MM.1S (cell line): ENCODE results near the gene AKAP6.

Source experiments
- DNase-seq: peaks from one replicate; pipeline ENCODE4 v3.0.0-alpha.2; 2015
- H2AFZ ChIP-seq: fragments of 300-600 bp; sonication (generic); 2 replicates; pipeline ENCODE4 v1.6.0; 2016; ENCODE audit warnings: antibody characterized with exemption, low read length
- H3F3A ChIP-seq: fragments of 300-600 bp; sonication (generic); 2 replicates; pipeline ENCODE4 v1.6.1; 2016; ENCODE audit warnings: mild to moderate bottlenecking, antibody characterized with exemption, low read length, moderate library complexity, mixed read lengths; ENCODE audit not compliant: insufficient read depth
- H3K27ac ChIP-seq: fragments of 300-600 bp; sonication (generic); 2 replicates; pipeline ENCODE4 v1.5.1; 2016; ENCODE audit warnings: mild to moderate bottlenecking, low read length
- H3K27me3 ChIP-seq: fragments of 300-600 bp; sonication (generic); replicated peaks from 2 replicates; pipeline ENCODE4 v1.6.0; 2016; ENCODE audit warnings: low read length; ENCODE audit not compliant: insufficient read depth
- H3K36me3 ChIP-seq: fragments of 300-600 bp; sonication (generic); replicated peaks from 2 replicates; pipeline ENCODE4 v1.6.1; 2016; ENCODE audit warnings: mild to moderate bottlenecking, low read length, mixed read lengths; ENCODE audit not compliant: insufficient read depth
- H3K4me1 ChIP-seq: fragments of 300-600 bp; sonication (generic); 2 replicates; pipeline ENCODE4 v1.6.1; 2016; ENCODE audit warnings: low read length, mixed read lengths
- H3K4me2 ChIP-seq: fragments of 300-600 bp; sonication (generic); 2 replicates; pipeline ENCODE4 v1.6.0; 2016; ENCODE audit warnings: low read depth, low read length
- H3K4me3 ChIP-seq: fragments of 300-600 bp; sonication (generic); 2 replicates; pipeline ENCODE4 v1.5.1; 2016; ENCODE audit warnings: low read length, mixed read lengths
- H3K79me2 ChIP-seq: fragments of 300-600 bp; sonication (generic); 2 replicates; pipeline ENCODE4 v1.6.1; 2016; ENCODE audit warnings: mixed run types, low read length, mixed read lengths
- H3K9ac ChIP-seq: fragments of 300-600 bp; sonication (generic); 2 replicates; pipeline ENCODE4 v1.6.1; 2016; ENCODE audit warnings: low read length, mixed read lengths
- H3K9me2 ChIP-seq: fragments of 300-600 bp; sonication (generic); replicated peaks from 2 replicates; pipeline ENCODE4 v1.6.1; 2016; ENCODE audit warnings: mild to moderate bottlenecking, low read length, mixed read lengths; ENCODE audit not compliant: insufficient read depth
- H3K9me3 ChIP-seq: fragments of 300-600 bp; sonication (generic); replicated peaks from 2 replicates; pipeline ENCODE4 v1.6.1; 2016; ENCODE audit warnings: mild to moderate bottlenecking, low read length, mixed read lengths; ENCODE audit not compliant: insufficient read depth
- H4K20me1 ChIP-seq: fragments of 300-600 bp; sonication (generic); 2 replicates; pipeline ENCODE4 v1.6.1; 2016; ENCODE audit warnings: mild to moderate bottlenecking, low read length, moderate library complexity, mixed read lengths; ENCODE audit not compliant: insufficient read depth
- EZH2 ChIP-seq: fragments of 300-600 bp; sonication (generic); optimal IDR thresholded peaks from 2 replicates; pipeline ENCODE3; 2017; ENCODE audit warnings: low read depth, mild to moderate bottlenecking, antibody characterized with exemption, low read length, mixed read lengths
- EZH2phosphoT487 ChIP-seq: fragments of 300-600 bp; sonication (generic); IDR thresholded peaks from 2 replicates; pipeline ENCODE4 v1.6.1; 2018; ENCODE audit warnings: antibody characterized with exemption, low read length
- TF ChIP-seq, protein P1 (sequence below): fragments of 300-600 bp; sonication (generic); IDR thresholded peaks from 2 replicates; pipeline ENCODE4 v1.5.1; 2016; ENCODE audit warnings: antibody characterized with exemption, low read length, mixed read lengths

The AKAP6 gene

DNA sequence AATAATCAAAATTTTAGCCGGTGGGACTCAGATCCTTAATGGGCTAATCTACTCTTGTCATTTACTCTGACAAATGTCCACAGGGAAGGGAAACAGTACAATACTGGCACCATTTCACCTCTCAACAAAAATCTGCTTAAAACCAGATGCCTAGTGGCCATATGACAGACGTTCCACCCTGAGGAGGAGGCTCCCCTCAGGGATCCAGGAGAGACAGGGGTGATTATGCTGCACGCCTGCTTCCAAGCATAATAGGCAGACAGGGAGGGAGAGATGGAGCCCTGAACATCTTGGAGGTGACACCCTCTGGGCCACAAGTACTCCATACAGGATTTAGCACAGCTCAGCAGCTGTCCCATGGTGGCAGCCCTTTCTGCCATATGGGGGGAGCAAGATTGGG is 24.8 kb upstream of the AKAP6 start:
- H3K4me3 ChIP-seq = no peak overlapping the region

DNA sequence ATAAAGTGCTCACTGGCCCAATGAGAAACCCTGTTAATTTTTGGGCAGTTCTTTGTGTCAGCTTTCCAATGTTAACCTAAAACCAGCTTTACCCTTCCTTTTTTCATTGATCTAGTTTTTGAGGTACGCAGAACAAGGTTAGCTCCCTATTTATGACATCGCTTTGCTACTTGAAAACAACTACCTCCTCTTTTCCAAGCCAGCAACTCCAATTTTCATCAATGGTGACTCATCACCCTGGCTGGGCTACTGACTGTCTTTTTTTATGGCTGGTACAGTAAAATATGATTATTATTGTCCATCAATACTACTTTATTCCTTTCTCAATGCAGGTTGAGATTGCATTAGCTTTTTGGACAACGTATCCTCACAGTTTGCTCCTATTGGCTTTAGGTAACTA is 22.5 kb upstream of the AKAP6 start:
- TF ChIP-seq EZH2phosphoT487 = no peak
- TF ChIP-seq EZH2 = no peak
- TF ChIP-seq, protein P1, sequence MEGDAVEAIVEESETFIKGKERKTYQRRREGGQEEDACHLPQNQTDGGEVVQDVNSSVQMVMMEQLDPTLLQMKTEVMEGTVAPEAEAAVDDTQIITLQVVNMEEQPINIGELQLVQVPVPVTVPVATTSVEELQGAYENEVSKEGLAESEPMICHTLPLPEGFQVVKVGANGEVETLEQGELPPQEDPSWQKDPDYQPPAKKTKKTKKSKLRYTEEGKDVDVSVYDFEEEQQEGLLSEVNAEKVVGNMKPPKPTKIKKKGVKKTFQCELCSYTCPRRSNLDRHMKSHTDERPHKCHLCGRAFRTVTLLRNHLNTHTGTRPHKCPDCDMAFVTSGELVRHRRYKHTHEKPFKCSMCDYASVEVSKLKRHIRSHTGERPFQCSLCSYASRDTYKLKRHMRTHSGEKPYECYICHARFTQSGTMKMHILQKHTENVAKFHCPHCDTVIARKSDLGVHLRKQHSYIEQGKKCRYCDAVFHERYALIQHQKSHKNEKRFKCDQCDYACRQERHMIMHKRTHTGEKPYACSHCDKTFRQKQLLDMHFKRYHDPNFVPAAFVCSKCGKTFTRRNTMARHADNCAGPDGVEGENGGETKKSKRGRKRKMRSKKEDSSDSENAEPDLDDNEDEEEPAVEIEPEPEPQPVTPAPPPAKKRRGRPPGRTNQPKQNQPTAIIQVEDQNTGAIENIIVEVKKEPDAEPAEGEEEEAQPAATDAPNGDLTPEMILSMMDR = no peak
- H3K9me2 ChIP-seq = no peaks in the 10 kb centered on the region

More for the DNA sequence above, 24.8 kb upstream of the AKAP6 start:
- H3K9me2 ChIP-seq = no peaks in the 10 kb centered on the region
- H4K20me1 ChIP-seq = no peaks in the 10 kb centered on the region
- H3K79me2 ChIP-seq = no peaks in the 10 kb centered on the region
- H3F3A ChIP-seq = no peaks in the 10 kb centered on the region
- H3K4me2 ChIP-seq = no peak overlapping the region
- no peaks in the 10 kb centered on the region for H3K36me3 ChIP-seq
- DNase-seq = no peak
- no peak overlapping the region for H3K27ac ChIP-seq
- no peak overlapping the region for H2AFZ ChIP-seq
- no peaks in the 10 kb centered on the region for H3K27me3 ChIP-seq
- H3K9ac ChIP-seq = no peak overlapping the region
- H3K9me3 ChIP-seq = no peaks in the 10 kb centered on the region
- H3K4me1 ChIP-seq = no peaks in the 10 kb centered on the region
- TF ChIP-seq EZH2phosphoT487 (no peak), EZH2 (no peak)
- TF ChIP-seq, protein P1 = no peak

DNA sequence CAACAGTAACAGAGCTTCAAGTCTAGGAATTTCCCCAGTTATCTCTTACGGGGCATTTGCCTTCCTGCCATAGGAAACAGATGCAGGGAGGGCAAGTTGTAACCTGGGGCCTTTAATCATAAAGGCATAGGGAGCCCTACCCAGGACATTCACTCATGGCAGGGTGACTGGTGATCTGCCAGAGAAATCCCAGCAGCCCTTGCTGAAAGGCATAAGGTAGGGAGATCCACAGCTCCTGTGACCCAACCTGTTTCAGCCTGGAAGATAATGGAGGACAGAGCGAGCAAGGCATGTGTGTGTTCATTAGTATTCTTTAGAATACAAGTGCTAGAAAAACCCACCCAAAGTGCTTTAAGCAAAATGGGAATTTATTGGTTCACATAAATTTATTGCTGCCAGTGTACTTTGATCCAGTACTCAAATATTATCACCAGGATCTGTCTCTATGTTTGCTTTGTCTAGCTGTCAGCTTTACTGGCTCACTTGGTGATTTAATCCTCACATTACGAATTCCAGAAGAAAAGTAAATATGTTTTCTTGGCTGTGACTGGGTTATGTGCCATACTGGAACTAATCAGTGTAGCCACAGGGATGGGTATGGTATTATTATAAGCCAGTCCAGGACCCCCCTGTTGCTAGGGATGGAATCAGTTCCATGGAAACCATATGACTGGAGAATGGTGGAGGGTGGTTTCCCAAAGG is 21.1 kb upstream of the AKAP6 start:
- DNase-seq = no peak
- TF ChIP-seq EZH2phosphoT487 = no peak
- no peak for TF ChIP-seq EZH2
- TF ChIP-seq, protein P1 = no peak
- Histone ChIP-seq H3K27ac (no peak overlapping the region), H3K27me3 (no peaks in the 10 kb centered on the region), H3K9me3 (no peaks in the 10 kb centered on the region), H3K9me2 (no peaks in the 10 kb centered on the region), H3K4me2 (no peak overlapping the region), H4K20me1 (no peaks in the 10 kb centered on the region), H3F3A (no peaks in the 10 kb centered on the region), H3K9ac (no peak overlapping the region), H2AFZ (no peak overlapping the region), H3K36me3 (no peaks in the 10 kb centered on the region), H3K79me2 (no peaks in the 10 kb centered on the region), H3K4me3 (no peak overlapping the region), H3K4me1 (no peaks in the 10 kb centered on the region)

More for the DNA sequence above, 22.5 kb upstream of the AKAP6 start:
- H3K4me1 ChIP-seq = no peaks in the 10 kb centered on the region
- H3K27ac ChIP-seq = no peak overlapping the region
- H3K36me3 ChIP-seq = no peaks in the 10 kb centered on the region
- no peaks in the 10 kb centered on the region for H3F3A ChIP-seq
- no peak overlapping the region for H3K4me2 ChIP-seq
- H4K20me1 ChIP-seq = no peaks in the 10 kb centered on the region
- H3K9ac ChIP-seq = no peak overlapping the region
- DNase-seq = no peak
- H3K27me3 ChIP-seq = no peaks in the 10 kb centered on the region
- H3K79me2 ChIP-seq = no peaks in the 10 kb centered on the region
- H2AFZ ChIP-seq = no peak overlapping the region
- H3K9me3 ChIP-seq = no peaks in the 10 kb centered on the region
- no peak overlapping the region for H3K4me3 ChIP-seq
